Stimulated activated CD4-positive, alpha-beta T cell treated with anti-CD3 and anti-CD28 coated beads, Interleukin-2, amount 100 ng/mL, for 4 hours (primary cell): ENCODE measurements around the gene DRD2.

Experiments
- DNase-seq: peaks from one replicate; pipeline ENCODE4 v3.0.0-alpha.2; 2020; ENCODE audit warnings: low read depth

DRD2 gene

GRCh38 chr11:113372309-113372708, 102.9 kb downstream of the DRD2 start:
- DNase-seq, result no peak

- DNase-seq, result no peak
Observed at GRCh38 chr11:113370634-113371033, 104.6 kb downstream of the DRD2 start.

- no peak for DNase-seq
Observed at GRCh38 chr11:113369411-113369810, 105.8 kb downstream of the DRD2 start.

- no peak for DNase-seq
Observed at GRCh38 chr11:113365895-113366294, 109.3 kb downstream of the DRD2 start.

- no peak for DNase-seq
Observed at GRCh38 chr11:113363996-113364641, 111.1 kb downstream of the DRD2 start.

GRCh38 chr11:113363406-113363805, 111.8 kb downstream of the DRD2 start:
- no peak for DNase-seq
